Smooth muscle cell (in vitro differentiated cells): ENCODE data around the gene PRDM8. TPM values are rescaled to one million over a fixed set of nuclear protein-coding genes. Genes with fewer than 3 reads are reported as not detected.

Experiments
- DNase-seq: peaks from one replicate; lab custom pipeline; 2025; ENCODE audit not compliant: unreplicated experiment; lab: John Stamatoyannopoulos, UW
- H2AFZ ChIP-seq: fragments of 200-600 bp; sonication (generic); 2 replicates; pipeline ENCODE4 v1.6.0; 2016; ENCODE audit warnings: antibody characterized with exemption, low read depth, mild to moderate bottlenecking
- H3F3A ChIP-seq: fragments of 200-600 bp; sonication (generic); 2 replicates; pipeline ENCODE4 v1.6.0; 2017; ENCODE audit warnings: antibody characterized with exemption, low read depth
- H3K27ac ChIP-seq: fragments of 200-600 bp; sonication (generic); 2 replicates; pipeline ENCODE4 v1.5.1; 2016; ENCODE audit warnings: low read depth, mild to moderate bottlenecking
- H3K27me3 ChIP-seq: fragments of 200-600 bp; sonication (generic); 2 replicates; pipeline ENCODE4 v1.6.1; 2016; ENCODE audit warnings: low read depth, mild to moderate bottlenecking
- H3K36me3 ChIP-seq: fragments of 200-600 bp; sonication (generic); 2 replicates; pipeline ENCODE4 v1.5.1; 2016; ENCODE audit warnings: low read depth
- H3K4me1 ChIP-seq: fragments of 200-600 bp; sonication (generic); 2 replicates; pipeline ENCODE4 v1.5.1; 2016; ENCODE audit warnings: low read depth
- H3K4me2 ChIP-seq: fragments of 200-600 bp; sonication (generic); 2 replicates; pipeline ENCODE4 v1.6.0; 2016; ENCODE audit warnings: mild to moderate bottlenecking
- H3K4me3 ChIP-seq: fragments of 200-600 bp; sonication (generic); 2 replicates; pipeline ENCODE4 v1.5.1; 2016; ENCODE audit warnings: mild to moderate bottlenecking
- H3K79me2 ChIP-seq: fragments of 200-600 bp; sonication (generic); 2 replicates; pipeline ENCODE4 v1.6.0; 2016; ENCODE audit warnings: low read depth, mild to moderate bottlenecking
- H3K9ac ChIP-seq: fragments of 200-600 bp; sonication (generic); 2 replicates; pipeline ENCODE4 v1.6.0; 2016; ENCODE audit warnings: low read depth
- H3K9me3 ChIP-seq: fragments of 200-600 bp; sonication (generic); replicated peaks from 2 replicates; pipeline ENCODE4 v1.5.1; 2016; ENCODE audit warnings: low read depth
- H4K20me1 ChIP-seq: fragments of 200-600 bp; sonication (generic); 2 replicates; pipeline ENCODE4 v1.6.0; 2016; ENCODE audit warnings: low read depth
- whole genome bisulfite sequencing: methylation state at CpG from one replicate; pipeline ENCODE4 v1.1.7; 2016; ENCODE audit warnings: low lambda C conversion rate; 5-methylcytosine and 5-hydroxymethylcytosine counted together
- polyA plus RNA-seq: library from polyadenylated mRNA; unstranded; fragments of >200 nt; fragmentation: Nextera tagmentation; extraction: Ambion mirVana; gene quantifications from 2 replicates; pipeline ENCODE4 v1.2.1, GENCODE V29; 2016
- total RNA-seq: library from RNA; depleted of rRNA; stranded (reverse); fragments of >200 nt; gene quantifications from 2 replicates; pipeline ENCODE4 v1.2.3, GENCODE V29; 2014
- TF ChIP-seq, protein P1 (sequence below): fragments of 200-600 bp; sonication (generic); IDR thresholded peaks from 2 replicates; pipeline ENCODE4 v1.5.1; 2017; ENCODE audit warnings: borderline replicate concordance, mild to moderate bottlenecking, antibody characterized with exemption; ENCODE audit not compliant: insufficient read depth, poor library complexity, severe bottlenecking

The PRDM8 gene
- total and polyA plus RNA-seq, 2 experiments from 2014 or later = 0.09 to 0.15 TPM

DNA sequence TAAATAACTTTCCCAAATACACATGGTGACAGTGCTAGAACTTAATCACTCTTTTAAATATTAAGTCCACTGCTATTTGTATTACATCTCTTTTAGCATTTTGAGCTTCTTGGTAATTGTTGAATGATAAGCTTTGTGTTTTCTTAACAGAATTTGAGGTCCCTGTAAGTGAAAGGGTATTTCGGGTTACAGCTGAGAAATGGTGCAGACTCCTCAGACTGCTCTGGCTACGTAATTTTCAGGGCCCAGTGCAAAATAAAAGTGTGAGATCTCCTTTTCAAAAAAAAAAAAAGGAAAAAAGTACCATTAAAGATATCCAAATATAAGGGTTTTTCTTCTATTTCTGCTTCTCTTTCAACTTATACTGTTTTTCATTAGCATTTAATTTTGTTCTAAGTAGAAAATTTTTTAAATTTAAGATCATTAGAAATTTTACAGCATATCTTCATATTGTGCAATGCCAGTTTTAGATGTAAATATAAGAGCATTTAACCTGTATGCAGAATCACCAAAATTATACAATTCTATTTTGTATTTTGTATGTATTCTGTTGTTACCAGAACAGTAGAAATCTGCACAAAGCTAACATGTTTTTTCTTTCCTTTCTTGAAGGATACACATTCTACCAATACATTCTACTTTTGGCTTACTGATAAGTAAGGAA, 35.5 kb downstream of the PRDM8 start:
- no peaks in the 10 kb centered on the region for H3K9me3 ChIP-seq
- H3K4me2 ChIP-seq = no peak overlapping the region
- TF ChIP-seq, protein P1, sequence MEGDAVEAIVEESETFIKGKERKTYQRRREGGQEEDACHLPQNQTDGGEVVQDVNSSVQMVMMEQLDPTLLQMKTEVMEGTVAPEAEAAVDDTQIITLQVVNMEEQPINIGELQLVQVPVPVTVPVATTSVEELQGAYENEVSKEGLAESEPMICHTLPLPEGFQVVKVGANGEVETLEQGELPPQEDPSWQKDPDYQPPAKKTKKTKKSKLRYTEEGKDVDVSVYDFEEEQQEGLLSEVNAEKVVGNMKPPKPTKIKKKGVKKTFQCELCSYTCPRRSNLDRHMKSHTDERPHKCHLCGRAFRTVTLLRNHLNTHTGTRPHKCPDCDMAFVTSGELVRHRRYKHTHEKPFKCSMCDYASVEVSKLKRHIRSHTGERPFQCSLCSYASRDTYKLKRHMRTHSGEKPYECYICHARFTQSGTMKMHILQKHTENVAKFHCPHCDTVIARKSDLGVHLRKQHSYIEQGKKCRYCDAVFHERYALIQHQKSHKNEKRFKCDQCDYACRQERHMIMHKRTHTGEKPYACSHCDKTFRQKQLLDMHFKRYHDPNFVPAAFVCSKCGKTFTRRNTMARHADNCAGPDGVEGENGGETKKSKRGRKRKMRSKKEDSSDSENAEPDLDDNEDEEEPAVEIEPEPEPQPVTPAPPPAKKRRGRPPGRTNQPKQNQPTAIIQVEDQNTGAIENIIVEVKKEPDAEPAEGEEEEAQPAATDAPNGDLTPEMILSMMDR = no peak
- WGBS = 92% methylated on average over 2 of the region's 2 CpGs
- H3K4me1 ChIP-seq = no peaks in the 10 kb centered on the region
- H3K27me3 ChIP-seq = peaks cover 76% of the 10 kb centered on the region
- H3F3A ChIP-seq = no peaks in the 10 kb centered on the region
- DNase-seq = no peak
- no peak overlapping the region for H3K27ac ChIP-seq
- no peak overlapping the region for H3K9ac ChIP-seq
- H3K4me3 ChIP-seq = no peak overlapping the region
- H3K36me3 ChIP-seq = no peaks in the 10 kb centered on the region
- H3K79me2 ChIP-seq = no peaks in the 10 kb centered on the region
- H2AFZ ChIP-seq = no peak overlapping the region
- no peaks in the 10 kb centered on the region for H4K20me1 ChIP-seq

DNA sequence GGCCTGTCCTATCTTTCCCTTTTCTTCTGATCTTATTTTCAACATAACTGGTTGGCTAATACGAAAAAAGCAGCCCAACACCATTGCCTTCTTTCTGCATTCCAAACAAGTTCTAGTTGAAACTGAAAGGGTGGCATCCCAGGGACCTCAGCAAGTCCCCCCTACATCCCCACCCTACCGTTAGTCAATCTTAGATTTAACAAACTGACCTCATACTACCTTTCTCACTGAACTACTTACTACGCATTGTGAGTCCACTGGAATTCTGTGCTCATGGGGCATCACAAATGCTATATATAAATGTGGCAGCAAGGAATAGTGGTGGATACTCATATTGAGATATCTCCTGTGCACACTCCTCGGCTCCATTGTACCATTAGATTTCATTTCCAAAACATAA, 36.1 kb downstream of the PRDM8 start:
- Histone ChIP-seq H3K4me3 (no peak overlapping the region), H3K79me2 (no peaks in the 10 kb centered on the region), H3K4me2 (no peak overlapping the region), H2AFZ (no peak overlapping the region), H3K27me3 (peaks cover 76% of the 10 kb centered on the region), H3F3A (no peaks in the 10 kb centered on the region), H3K36me3 (no peaks in the 10 kb centered on the region), H3K4me1 (no peaks in the 10 kb centered on the region), H3K9me3 (no peaks in the 10 kb centered on the region), H3K9ac (no peak overlapping the region), H4K20me1 (no peaks in the 10 kb centered on the region), H3K27ac (no peak overlapping the region)
- TF ChIP-seq, protein P1 = no peak
- 78% methylated on average over 4 of the region's 4 CpGs for WGBS
- DNase-seq = no peak

DNA sequence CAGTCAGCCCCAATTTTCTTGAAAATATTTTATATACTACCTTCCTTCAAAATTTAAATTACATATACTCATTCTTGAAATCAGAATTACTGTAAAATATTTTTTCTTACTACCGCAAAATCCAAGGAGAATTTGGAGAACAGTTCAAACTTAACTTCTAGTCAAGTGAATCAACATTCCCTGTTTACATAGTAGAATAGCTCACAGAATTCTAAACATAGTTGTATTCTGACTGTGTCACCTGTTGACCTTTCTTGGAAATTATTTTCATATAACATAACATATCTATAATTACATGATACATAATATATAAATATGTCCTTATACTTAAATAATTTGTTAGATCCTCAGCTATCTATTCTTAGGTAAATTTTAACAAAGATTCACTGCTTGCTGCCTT, 38.1 kb downstream of the PRDM8 start:
- H3F3A ChIP-seq = no peaks in the 10 kb centered on the region
- WGBS = 95% methylated on average over 1 of the region's 1 CpG
- TF ChIP-seq, protein P1 = no peak
- no peak overlapping the region for H3K4me2 ChIP-seq
- no peak overlapping the region for H2AFZ ChIP-seq
- H3K36me3 ChIP-seq = no peaks in the 10 kb centered on the region
- no peaks in the 10 kb centered on the region for H3K4me1 ChIP-seq
- peaks cover 77% of the 10 kb centered on the region for H3K27me3 ChIP-seq
- DNase-seq = no peak
- no peak overlapping the region for H3K4me3 ChIP-seq
- H3K79me2 ChIP-seq = no peaks in the 10 kb centered on the region
- no peak overlapping the region for H3K9ac ChIP-seq
- no peak overlapping the region for H3K27ac ChIP-seq
- H4K20me1 ChIP-seq = no peaks in the 10 kb centered on the region
- no peaks in the 10 kb centered on the region for H3K9me3 ChIP-seq

DNA sequence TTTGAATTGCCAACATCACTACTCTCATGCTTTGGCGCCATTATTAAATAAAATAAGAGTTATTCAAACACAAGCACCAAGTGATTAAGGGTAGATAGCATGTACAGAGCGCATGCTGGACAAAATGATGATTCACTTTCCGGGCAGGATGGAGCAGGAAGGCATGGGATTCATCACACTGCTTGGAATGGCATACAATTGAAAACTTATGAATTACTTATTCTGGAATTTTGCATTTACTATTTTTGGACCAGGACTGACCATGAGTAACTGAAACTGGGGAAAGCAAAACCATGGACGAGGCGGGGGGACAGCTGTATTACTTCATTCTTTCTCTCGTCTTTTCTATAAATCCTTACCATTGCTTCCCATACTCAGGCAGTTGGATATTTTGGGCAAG, 40.7 kb downstream of the PRDM8 start:
- Histone ChIP-seq H2AFZ (no peak overlapping the region), H3K9me3 (no peaks in the 10 kb centered on the region), H3K9ac (no peak overlapping the region), H3K4me2 (no peak overlapping the region), H3K27ac (no peak overlapping the region), H3K36me3 (no peaks in the 10 kb centered on the region), H3K79me2 (no peaks in the 10 kb centered on the region), H3F3A (no peaks in the 10 kb centered on the region), H3K4me3 (no peak overlapping the region), H3K27me3 (peaks cover 67% of the 10 kb centered on the region), H4K20me1 (no peaks in the 10 kb centered on the region), H3K4me1 (no peaks in the 10 kb centered on the region)
- TF ChIP-seq, protein P1 = no peak
- 69% methylated on average over 6 of the region's 6 CpGs for WGBS
- no peak for DNase-seq
